Ascending aorta (tissue), 2 donors: ENCODE results near the gene TLX3. TPM values are rescaled to one million over a fixed set of nuclear protein-coding genes. Genes with fewer than 3 reads are reported as not detected.
A peak's percentile ranks its signal among the peaks of the same experiment; 100 is the strongest.

Experiments
- DNase-seq, 2 donors: peaks; one replicate each; pipeline ENCODE4 v3.0.0-alpha.2; 2019; ENCODE audit warnings: low spot score in 2 of 2
- H3K27ac ChIP-seq, 2 donors: fragments of 200-600 bp; sonication (generic); one replicate each; pipeline ENCODE4 v1.5.1; 2016 to 2017; ENCODE audit warnings: mild to moderate bottlenecking in 1 of 2
- H3K27me3 ChIP-seq: fragments of 200-600 bp; sonication (generic); one replicate; pipeline ENCODE4 v1.5.1; 2017
- H3K36me3 ChIP-seq, 2 donors: fragments of 200-600 bp; sonication (generic); one replicate each; pipeline ENCODE4 v1.5.1; 2016
- H3K4me1 ChIP-seq, 2 donors: fragments of 200-600 bp; sonication (generic); one replicate each; pipeline ENCODE4 v1.5.1; 2016 to 2017; ENCODE audit warnings: mild to moderate bottlenecking in 1 of 2
- H3K4me3 ChIP-seq, 2 donors: fragments of 200-600 bp; sonication (generic); one replicate each; pipeline ENCODE4 v1.5.1; 2016 to 2017; ENCODE audit warnings: mild to moderate bottlenecking in 1 of 2
- H3K9me3 ChIP-seq, 2 donors: fragments of 200-600 bp; sonication (generic); one replicate each; pipeline ENCODE4 v1.5.1; 2016
- CTCF ChIP-seq, 3 experiments: fragments of 200-600 bp in 2 of 3; fragments of 450-650 bp in 1 of 3; sonication (generic) in 2 of 3; IDR thresholded peaks; one replicate each; pipeline ENCODE4 v1.5.1; 2016 to 2019; ENCODE audit warnings: antibody characterized with exemption in 3 of 3, mild to moderate bottlenecking in 1 of 3, moderate library complexity in 1 of 3
- intact Hi-C: fragments of 100-400 bp; cut with DNase I; formaldehyde crosslinking; loops from one replicate; pipeline ENCODE4 v1.15.1; 2023
- total RNA-seq: library from RNA; depleted of rRNA; stranded (reverse); fragments of >200 nt; gene quantifications from one replicate; pipeline ENCODE4 v1.1.0, GENCODE V29; 2016

Gene TLX3
- total RNA-seq, 1 donor from 2014 or later, result not detected

- intact Hi-C loops, result no loop called here
- peaks cover 30% of the 10 kb centered on the region for H3K27me3 ChIP-seq
Measured at GRCh38 chr5:171306781-171307591, 2.1 kb upstream of the TLX3 start.

GRCh38 chr5:171307789-171308452, 1.1 kb upstream of the TLX3 start:
- no peak overlapping the region for H3K27ac ChIP-seq
- no peaks in the 10 kb centered on the region for H3K9me3 ChIP-seq
- DNase-seq, result no peak
- intact Hi-C loops, result no loop called here
- TF ChIP-seq CTCF (IDR thresholded peaks at IDR 0.05), result no peak
- H3K4me1 ChIP-seq, result peaks cover 5 to 22% of the 10 kb centered on the region in 2 donors
- no peaks in the 10 kb centered on the region for H3K36me3 ChIP-seq
- no peak overlapping the region for H3K4me3 ChIP-seq
- H3K27me3 ChIP-seq, result peaks cover 39% of the 10 kb centered on the region

More at GRCh38 chr5:171306781-171307591, 2.1 kb upstream of the TLX3 start:
- Histone ChIP-seq H3K4me1 (peaks cover 5 to 16% of the 10 kb centered on the region in 2 donors), H3K27ac (no peak overlapping the region), H3K36me3 (no peaks in the 10 kb centered on the region), H3K9me3 (no peaks in the 10 kb centered on the region), H3K4me3 (no peak overlapping the region)
- DNase-seq, result peak in 1 of 2 donors; percentile 33
- no peak for TF ChIP-seq CTCF (IDR thresholded peaks at IDR 0.05)

GRCh38 chr5:171309276-171310211, 496 bp downstream of the TLX3 start:
- Histone ChIP-seq H3K27me3 (peaks cover 47% of the 10 kb centered on the region), H3K27ac (no peak overlapping the region), H3K36me3 (no peaks in the 10 kb centered on the region), H3K9me3 (no peaks in the 10 kb centered on the region), H3K4me3 (peak overlapping the region in 1 of 2 donors; percentile 16), H3K4me1 (peaks cover 5 to 22% of the 10 kb centered on the region in 2 donors)
- TF ChIP-seq CTCF (IDR thresholded peaks at IDR 0.05), result no peak
- intact Hi-C loops, result no loop called here
- DNase-seq, result peak in 1 of 2 donors; percentile 57

- H3K27me3 ChIP-seq, result peaks cover 55% of the 10 kb centered on the region
Measured at GRCh38 chr5:171310212-171310818, 1.3 kb downstream of the TLX3 start.

More at GRCh38 chr5:171310212-171310818, 1.3 kb downstream of the TLX3 start:
- Histone ChIP-seq H3K36me3 (no peaks in the 10 kb centered on the region), H3K9me3 (no peaks in the 10 kb centered on the region), H3K4me1 (peaks cover 9 to 25% of the 10 kb centered on the region in 2 donors), H3K4me3 (peak overlapping the region in 1 of 2 donors; percentile 56), H3K27ac (no peak overlapping the region)
- peak in 1 of 2 donors; percentile 31 for DNase-seq
- intact Hi-C loops, result no loop called here
- TF ChIP-seq CTCF (IDR thresholded peaks at IDR 0.05), result no peak
